Mesenteric fat pad (tissue), 1 donor: Measurements from ENCODE around the gene ADIPOR2. TPM values are rescaled to one million over a fixed set of nuclear protein-coding genes. Genes with fewer than 3 reads are reported as not detected.

Experiments used
- microRNA-seq: library from miRNA; unstranded; fragments of <30 nt; microRNA quantifications from one replicate; pipeline ENCODE4 v1.2.0, GENCODE V29; 2020; ENCODE audit warnings: borderline number of aligned reads
- total RNA-seq: library from RNA; stranded (reverse); fragmentation: NEBNext Ultra II Directional; extraction: Animal tissue kit (Norgen Biotek cat#: 25700); gene quantifications from one replicate; pipeline ENCODE4 v1.2.1, GENCODE V29; 2021
- donor health status: DM: yes; HTN: yes; CAD: no.

ADIPOR2 gene
- total RNA-seq, 1 donor from 2014 or later: 119 TPM

Small RNA genes within 50 kb of the gene (microRNA-seq; reads per million reads assigned to microRNA genes)
- gene MIR3649: not detected

Other genes with a start within 250 kb of the ADIPOR2 start
- 8.4 TPM for gene FBXL14, start 96.5 kb upstream of the ADIPOR2 start, total RNA-seq
- 2.3 TPM for gene WNT5B, start 61.8 kb upstream of the ADIPOR2 start, total RNA-seq
- gene LRTM2, start 129.5 kb downstream of the ADIPOR2 start, total RNA-seq: not detected
- gene CACNA2D4, start 227.6 kb downstream of the ADIPOR2 start, total RNA-seq: 8.8 TPM